HFFc6 (cell line): Measurements from ENCODE around the gene PITPNB. TPM values are rescaled to one million over a fixed set of nuclear protein-coding genes. Genes with fewer than 3 reads are reported as not detected.

Source experiments
- DNase-seq: peaks from one replicate; pipeline ENCODE4 v3.0.0-alpha.2; 2018
- H3K27ac Mint-ChIP-seq: 2 replicates; pipeline ENCODE4 v1.8.0; 2020; ENCODE audit warnings: mild to moderate bottlenecking, mixed read lengths
- H3K27me3 Mint-ChIP-seq: 2 replicates; pipeline ENCODE4 v1.8.0; 2021; ENCODE audit warnings: mild to moderate bottlenecking, moderate library complexity, mixed read lengths; ENCODE audit not compliant: insufficient read depth
- H3K36me3 Mint-ChIP-seq: 2 replicates; pipeline ENCODE4 v1.8.0; 2021; ENCODE audit warnings: low read depth, mixed read lengths
- H3K4me1 Mint-ChIP-seq: 2 replicates; pipeline ENCODE4 v1.8.0; 2020; ENCODE audit warnings: low read depth, mixed read lengths
- H3K4me3 Mint-ChIP-seq: 2 replicates; pipeline ENCODE4 v1.8.0; 2020; ENCODE audit warnings: mild to moderate bottlenecking, moderate library complexity, mixed read lengths
- H3K9me3 Mint-ChIP-seq: 2 replicates; pipeline ENCODE4 v1.8.0; 2020; ENCODE audit warnings: mild to moderate bottlenecking, mixed read lengths
- total RNA-seq, 6 experiments: library from RNA; stranded (reverse); fragmentation: NEBNext Ultra II Directional; extraction: Animal tissue kit (Norgen Biotek cat#: 25700); gene quantifications; 2 replicates in 1 of 6; 3 replicates in 5 of 6; pipeline ENCODE4 v1.2.3, GENCODE V29; 2021
- TF ChIP-seq, protein P1 (sequence below): fragments of 200-600 bp; sonication (generic); IDR thresholded peaks from 2 replicates; pipeline ENCODE4 v1.5.0; 2021; ENCODE audit warnings: antibody characterized with exemption, mild to moderate bottlenecking

The PITPNB gene
- total RNA-seq, 6 experiments from 2014 or later = 54.3 to 80.5 (median 74.8) TPM

DNA sequence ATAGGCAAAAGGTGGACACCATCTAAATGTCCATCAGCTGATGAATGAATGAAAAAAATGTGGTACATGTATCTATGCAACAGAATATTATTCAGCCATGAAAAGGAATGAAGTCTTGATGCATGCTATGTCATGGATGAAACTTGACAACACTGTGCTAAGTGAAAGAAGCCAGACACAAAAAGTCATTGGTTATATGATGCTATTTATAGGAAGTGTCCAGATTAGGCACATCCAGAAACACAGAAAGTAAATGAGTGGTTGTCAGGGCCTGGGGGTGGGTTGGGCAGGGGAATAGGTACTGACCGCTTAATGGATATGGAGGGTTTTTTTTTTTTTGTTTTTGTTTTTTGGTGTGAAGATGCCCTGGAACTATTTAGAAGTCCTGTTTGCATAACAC is 95.8 kb downstream of the PITPNB start:
- no peak overlapping the region for H3K27ac Mint-ChIP-seq

DNA sequence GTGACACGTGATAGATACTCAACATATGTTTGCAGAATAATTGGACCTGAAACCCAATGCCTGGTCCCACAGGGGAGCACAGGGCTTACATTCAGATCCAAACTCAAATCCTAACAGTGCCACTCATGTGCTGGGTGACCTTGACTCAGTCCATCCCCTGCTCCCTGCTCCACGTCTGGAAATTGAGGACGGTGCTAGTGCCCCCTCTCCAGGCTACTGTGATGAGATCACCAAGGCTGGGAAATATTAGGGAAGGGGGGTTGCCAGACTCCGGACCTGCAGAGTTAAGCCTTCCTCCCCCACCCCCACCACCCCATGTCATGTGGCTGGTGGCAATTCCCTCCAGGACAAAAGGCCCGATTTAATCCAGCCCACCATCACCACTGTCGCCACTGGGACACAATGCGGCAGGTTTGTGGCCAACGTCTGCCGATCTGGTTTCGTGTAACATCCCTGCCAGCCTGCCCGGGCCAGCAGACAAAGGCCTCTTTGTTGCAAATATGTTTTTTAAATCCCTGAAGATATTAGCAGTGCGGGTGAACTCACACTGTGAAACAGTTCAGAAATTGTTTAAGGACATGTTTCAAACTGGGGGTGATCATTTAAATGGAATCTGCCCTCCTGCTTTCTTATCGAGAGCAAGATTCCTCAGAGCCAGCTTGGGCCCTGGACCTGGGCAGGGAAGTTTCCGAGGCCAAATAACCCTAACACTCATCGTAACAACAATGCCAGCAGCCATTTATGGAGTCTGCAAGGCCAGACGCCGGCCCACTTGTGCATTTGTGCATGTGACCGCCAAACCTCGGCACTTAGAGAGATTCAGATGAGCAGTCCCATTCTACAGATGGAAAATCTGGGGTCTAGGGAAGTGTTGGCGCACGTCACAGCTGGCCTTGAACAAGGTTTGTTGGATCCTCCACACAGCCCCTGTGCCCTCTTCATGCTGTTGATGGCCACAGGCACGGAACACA is 97.9 kb downstream of the PITPNB start:
- DNase-seq = no peak
- TF ChIP-seq, protein P1, sequence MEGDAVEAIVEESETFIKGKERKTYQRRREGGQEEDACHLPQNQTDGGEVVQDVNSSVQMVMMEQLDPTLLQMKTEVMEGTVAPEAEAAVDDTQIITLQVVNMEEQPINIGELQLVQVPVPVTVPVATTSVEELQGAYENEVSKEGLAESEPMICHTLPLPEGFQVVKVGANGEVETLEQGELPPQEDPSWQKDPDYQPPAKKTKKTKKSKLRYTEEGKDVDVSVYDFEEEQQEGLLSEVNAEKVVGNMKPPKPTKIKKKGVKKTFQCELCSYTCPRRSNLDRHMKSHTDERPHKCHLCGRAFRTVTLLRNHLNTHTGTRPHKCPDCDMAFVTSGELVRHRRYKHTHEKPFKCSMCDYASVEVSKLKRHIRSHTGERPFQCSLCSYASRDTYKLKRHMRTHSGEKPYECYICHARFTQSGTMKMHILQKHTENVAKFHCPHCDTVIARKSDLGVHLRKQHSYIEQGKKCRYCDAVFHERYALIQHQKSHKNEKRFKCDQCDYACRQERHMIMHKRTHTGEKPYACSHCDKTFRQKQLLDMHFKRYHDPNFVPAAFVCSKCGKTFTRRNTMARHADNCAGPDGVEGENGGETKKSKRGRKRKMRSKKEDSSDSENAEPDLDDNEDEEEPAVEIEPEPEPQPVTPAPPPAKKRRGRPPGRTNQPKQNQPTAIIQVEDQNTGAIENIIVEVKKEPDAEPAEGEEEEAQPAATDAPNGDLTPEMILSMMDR = no peak
- no peaks in the 10 kb centered on the region; the same call in 1 of the 2 replicates for H3K36me3 Mint-ChIP-seq
- H3K9me3 Mint-ChIP-seq = no peaks in the 10 kb centered on the region
- H3K4me1 Mint-ChIP-seq = no peaks in the 10 kb centered on the region
- H3K27ac Mint-ChIP-seq = no peak overlapping the region
- peaks cover 17% of the 10 kb centered on the region for H3K27me3 Mint-ChIP-seq
- H3K4me3 Mint-ChIP-seq = no peak overlapping the region

More for the DNA sequence above, 95.8 kb downstream of the PITPNB start:
- TF ChIP-seq, protein P1 = no peak
- Mint-ChIP-seq H3K4me3 (no peak overlapping the region), H3K9me3 (no peaks in the 10 kb centered on the region), H3K4me1 (no peaks in the 10 kb centered on the region), H3K27me3 (peaks cover 13% of the 10 kb centered on the region), H3K36me3 (no peaks in the 10 kb centered on the region; the same call in 1 of the 2 replicates)
- no peak for DNase-seq

DNA sequence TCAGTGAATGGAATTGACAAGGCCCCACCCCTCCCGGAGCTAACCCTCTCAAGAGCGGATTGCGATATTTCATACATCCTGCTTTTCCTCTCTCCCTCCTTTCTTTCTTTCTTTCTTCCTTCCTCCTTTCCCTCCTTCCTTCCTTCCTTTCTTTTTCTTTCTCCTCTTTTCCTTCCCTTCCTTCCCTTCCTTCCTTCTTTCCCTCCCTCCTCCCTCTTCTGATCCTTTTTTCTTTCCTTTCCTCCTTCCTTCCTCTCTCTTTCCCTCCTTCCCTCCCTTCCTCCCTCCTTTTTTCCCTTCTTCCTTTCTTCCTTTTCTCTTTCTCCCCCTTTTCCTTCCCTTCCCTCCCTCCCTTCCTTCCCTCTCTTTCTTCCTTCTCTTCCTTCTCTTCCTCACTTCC is 102.5 kb downstream of the PITPNB start:
- Mint-ChIP-seq H3K27me3 (peaks cover 20% of the 10 kb centered on the region), H3K9me3 (no peaks in the 10 kb centered on the region), H3K4me3 (no peak overlapping the region), H3K27ac (no peak overlapping the region), H3K4me1 (no peaks in the 10 kb centered on the region), H3K36me3 (no peaks in the 10 kb centered on the region)
- TF ChIP-seq, protein P1 = no peak
- no peak for DNase-seq

DNA sequence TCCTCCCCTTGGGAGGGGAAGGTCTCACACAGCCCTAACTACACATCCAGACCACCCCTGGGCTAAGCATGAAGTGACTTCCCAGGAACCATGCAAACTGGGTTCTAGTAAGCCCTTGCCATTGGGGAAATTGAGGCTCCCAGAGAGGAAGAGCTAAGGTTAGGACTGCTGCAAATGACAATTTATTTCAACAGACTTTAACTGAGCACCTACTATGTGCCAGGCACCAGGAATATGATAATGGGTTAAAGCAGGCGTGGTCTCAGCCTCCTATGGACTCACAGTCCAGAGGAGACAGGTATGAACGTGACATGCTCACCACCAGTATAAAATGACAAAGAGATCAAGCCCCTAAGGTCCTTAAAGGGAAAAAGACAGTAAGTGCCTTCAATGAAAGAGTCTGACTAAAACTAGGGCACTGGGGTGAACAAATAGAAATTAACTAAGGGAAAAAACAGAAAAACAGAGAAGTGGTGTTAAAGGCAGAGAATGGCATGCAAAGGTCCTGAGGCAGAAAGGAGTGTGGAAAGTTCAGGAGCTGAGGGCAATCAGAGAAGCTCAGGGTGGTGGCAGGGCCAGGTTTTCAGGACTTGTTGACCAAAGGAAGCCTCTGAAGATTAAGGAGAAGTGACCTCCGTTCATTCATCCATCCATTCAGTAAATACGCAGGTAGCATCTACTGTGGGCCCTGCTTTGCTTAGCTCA is 103.1 kb downstream of the PITPNB start:
- TF ChIP-seq, protein P1 = no peak
- Mint-ChIP-seq H3K27me3 (peaks cover 18% of the 10 kb centered on the region), H3K4me1 (peaks cover 5% of the 10 kb centered on the region; the same call in 1 of the 2 replicates), H3K9me3 (no peaks in the 10 kb centered on the region), H3K36me3 (no peaks in the 10 kb centered on the region), H3K4me3 (no peak overlapping the region), H3K27ac (no peak overlapping the region)
- DNase-seq = no peak

DNA sequence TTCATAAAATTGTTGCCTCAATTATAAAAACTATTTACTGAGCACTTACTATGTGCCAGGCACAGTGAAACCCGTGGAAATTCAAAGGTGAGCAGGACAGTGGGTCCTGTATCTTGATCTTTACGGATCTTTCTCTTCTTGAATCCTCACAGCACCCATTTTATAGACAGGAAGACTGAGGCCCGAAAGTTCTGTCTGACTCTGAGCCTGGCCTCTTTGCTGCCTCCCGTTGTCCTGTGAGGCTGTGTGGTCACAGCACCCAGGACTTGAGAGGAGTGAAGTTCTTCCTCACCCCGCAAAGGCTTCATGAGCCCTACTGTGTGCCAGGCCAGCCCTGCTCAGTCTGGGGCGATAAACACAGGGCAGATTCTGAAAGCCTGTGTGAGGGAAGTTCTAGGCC is 104.1 kb downstream of the PITPNB start:
- no peak for DNase-seq
- Mint-ChIP-seq H3K4me3 (no peak overlapping the region), H3K4me1 (peaks cover 15% of the 10 kb centered on the region; the same call in 1 of the 2 replicates), H3K27me3 (peaks cover 22% of the 10 kb centered on the region), H3K9me3 (no peaks in the 10 kb centered on the region), H3K36me3 (no peaks in the 10 kb centered on the region), H3K27ac (no peak overlapping the region)
- TF ChIP-seq, protein P1 = no peak
